NCI-H1436 (cell line): Measurements from ENCODE around the gene THSD4.

Experiments
- DNase-seq: peaks from one replicate; lab custom pipeline; 2025; lab: John Stamatoyannopoulos, UW

Gene THSD4

GRCh38 chr15:71547011-71547410 is 431.7 kb downstream of the THSD4 start:
- DNase-seq = no peak

GRCh38 chr15:71548401-71548807 is 433.1 kb downstream of the THSD4 start:
- DNase-seq = no peak

GRCh38 chr15:71549091-71549490 is 433.8 kb downstream of the THSD4 start:
- DNase-seq = no peak

- DNase-seq = no peak
These were observed 434.4 kb downstream of the THSD4 start for GRCh38 chr15:71549697-71550096.

GRCh38 chr15:71551566-71551965 is 436.3 kb downstream of the THSD4 start:
- DNase-seq = no peak

GRCh38 chr15:71559098-71559497 is 443.8 kb downstream of the THSD4 start:
- no peak for DNase-seq

GRCh38 chr15:71559616-71560015 is 444.3 kb downstream of the THSD4 start:
- no peak for DNase-seq

GRCh38 chr15:71562251-71562650 is 447.0 kb downstream of the THSD4 start:
- no peak for DNase-seq

GRCh38 chr15:71564217-71564616 is 448.9 kb downstream of the THSD4 start:
- no peak for DNase-seq

- no peak for DNase-seq
These were observed 449.7 kb downstream of the THSD4 start for GRCh38 chr15:71565006-71565405.

GRCh38 chr15:71565631-71566160 is 450.4 kb downstream of the THSD4 start:
- no peak for DNase-seq

- DNase-seq = no peak
These were observed 451.0 kb downstream of the THSD4 start for GRCh38 chr15:71566226-71566625.

GRCh38 chr15:71567173-71567572 is 451.9 kb downstream of the THSD4 start:
- DNase-seq = no peak

- no peak for DNase-seq
These were observed 453.0 kb downstream of the THSD4 start for GRCh38 chr15:71568227-71568626.

- DNase-seq = no peak
These were observed 455.5 kb downstream of the THSD4 start for GRCh38 chr15:71570736-71571135.

- DNase-seq = no peak
These were observed 456.4 kb downstream of the THSD4 start for GRCh38 chr15:71571641-71572040.

- DNase-seq = no peak
These were observed 457.3 kb downstream of the THSD4 start for GRCh38 chr15:71572452-71573053.

GRCh38 chr15:71573599-71573998 is 458.3 kb downstream of the THSD4 start:
- no peak for DNase-seq

- no peak for DNase-seq
These were observed 460.3 kb downstream of the THSD4 start for GRCh38 chr15:71575474-71576045.

- no peak for DNase-seq
These were observed 461.8 kb downstream of the THSD4 start for GRCh38 chr15:71577071-71577470.

GRCh38 chr15:71581398-71581930 is 466.2 kb downstream of the THSD4 start:
- DNase-seq = no peak

GRCh38 chr15:71585159-71585558 is 469.9 kb downstream of the THSD4 start:
- DNase-seq = no peak

GRCh38 chr15:71586463-71586862 is 471.2 kb downstream of the THSD4 start:
- DNase-seq = no peak

GRCh38 chr15:71588746-71589145 is 473.5 kb downstream of the THSD4 start:
- no peak for DNase-seq
